ENCODE results near the gene ANAPC16.
A peak's percentile ranks its signal among the peaks of the same experiment; 100 is the strongest.
"Not testable (repeated sequence)": the region's sequence is repeated elsewhere in the genome, so short reads cannot be mapped to it uniquely, and the experiment has no call there.

ANAPC16 gene

GRCh38 chr10:72275351-72276012, 59.7 kb downstream of the ANAPC16 start:
- peak overlapping the region; percentile 88 to 97 (median 94) for H3K9ac ChIP-seq
- peak overlapping the region; percentile 84 to 100 (median 96) for H3K4me3 ChIP-seq
- peaks cover 27 to 38% (median 31%) of the 10 kb centered on the region in 11 experiments; a peak in 21 of 22 replicates for H4K20me1 ChIP-seq
- H3K4me2 ChIP-seq = peak overlapping the region; percentile 90 to 99 (median 96)
- H3K36me3 ChIP-seq = peaks cover 18 to 29% (median 24%) of the 10 kb centered on the region in 11 experiments
- H3K4me1 ChIP-seq = peaks cover 47 to 87% (median 73%) of the 10 kb centered on the region in 10 experiments
- no peaks in the 10 kb centered on the region; a peak in 1 of 22 replicates for H3K9me3 ChIP-seq (replicated peaks in 1 of 11)
- TF ChIP-seq Cebpa-rat (IDR thresholded peaks at IDR 0.05) = no peak
- no peaks in the 10 kb centered on the region for H3K27me3 ChIP-seq
- peak overlapping the region; percentile 76 to 92 (median 89) for H3K27ac ChIP-seq

GRCh38 chr10:72276013-72276387, 60.2 kb downstream of the ANAPC16 start:
- Histone ChIP-seq H3K27ac (peak overlapping the region; percentile 76 to 92 (median 89); a peak in 18 of 22 replicates), H3K4me3 (peak overlapping the region; percentile 84 to 100 (median 96)), H3K4me1 (peaks cover 43 to 87% (median 72%) of the 10 kb centered on the region in 10 experiments), H3K4me2 (peak overlapping the region; percentile 90 to 99 (median 96)), H3K36me3 (peaks cover 18 to 29% (median 24%) of the 10 kb centered on the region in 11 experiments), H3K9me3 (replicated peaks in 1 of 11) (no peaks in the 10 kb centered on the region; a peak in 1 of 22 replicates), H3K27me3 (no peaks in the 10 kb centered on the region), H4K20me1 (peaks cover 27 to 38% (median 31%) of the 10 kb centered on the region in 11 experiments; a peak in 21 of 22 replicates), H3K9ac (peak overlapping the region; percentile 88 to 97 (median 94))
- no peak for TF ChIP-seq Cebpa-rat (IDR thresholded peaks at IDR 0.05)

GRCh38 chr10:72276421-72277339, 60.9 kb downstream of the ANAPC16 start:
- peak overlapping the region; percentile 90 to 99 (median 96) for H3K4me2 ChIP-seq
- no peaks in the 10 kb centered on the region for H3K27me3 ChIP-seq
- TF ChIP-seq Cebpa-rat (IDR thresholded peaks at IDR 0.05) = no peak
- peaks cover 36 to 87% (median 66%) of the 10 kb centered on the region in 10 experiments for H3K4me1 ChIP-seq
- no peaks in the 10 kb centered on the region; a peak in 1 of 22 replicates for H3K9me3 ChIP-seq (replicated peaks in 1 of 11)
- peak overlapping the region; percentile 84 to 100 (median 96) for H3K4me3 ChIP-seq
- H3K36me3 ChIP-seq = peaks cover 18 to 29% (median 24%) of the 10 kb centered on the region in 11 experiments
- H4K20me1 ChIP-seq = peaks cover 27 to 38% (median 31%) of the 10 kb centered on the region in 11 experiments; a peak in 21 of 22 replicates
- peak overlapping the region; percentile 88 to 97 (median 94) for H3K9ac ChIP-seq
- peak overlapping the region; percentile 76 to 92 (median 89); a peak in 18 of 22 replicates for H3K27ac ChIP-seq

- peak overlapping the region in 2 of 10 experiments; percentile 93 to 100; a peak in 2 of 20 replicates for H3K4me3 ChIP-seq
- peaks cover 27 to 38% (median 31%) of the 10 kb centered on the region in 11 experiments; a peak in 21 of 22 replicates for H4K20me1 ChIP-seq
- peaks cover 34 to 85% (median 65%) of the 10 kb centered on the region in 10 experiments for H3K4me1 ChIP-seq
- no peak for TF ChIP-seq Cebpa-rat (IDR thresholded peaks at IDR 0.05)
- H3K9me3 ChIP-seq (replicated peaks in 1 of 11) = no peaks in the 10 kb centered on the region; a peak in 1 of 22 replicates
- H3K36me3 ChIP-seq = peaks cover 18 to 29% (median 24%) of the 10 kb centered on the region in 11 experiments
- peak overlapping the region in 4 of 11 experiments; percentile 4 to 95 (median 90); a peak in 4 of 22 replicates for H3K9ac ChIP-seq
- H3K4me2 ChIP-seq = peak overlapping the region; percentile 90 to 99 (median 96); a peak in 21 of 22 replicates
- no peaks in the 10 kb centered on the region for H3K27me3 ChIP-seq
- peak overlapping the region in 9 of 11 experiments; percentile 16 to 92 (median 41); a peak in 14 of 22 replicates for H3K27ac ChIP-seq
Observed at GRCh38 chr10:72277340-72277995, 61.7 kb downstream of the ANAPC16 start.

- H3K36me3 ChIP-seq = peaks cover 18 to 29% (median 24%) of the 10 kb centered on the region in 11 experiments
- peak overlapping the region in 9 of 11 experiments; percentile 6 to 99 (median 96); a peak in 10 of 22 replicates for H3K4me2 ChIP-seq
- no peak overlapping the region for H3K4me3 ChIP-seq
- H3K27me3 ChIP-seq = no peaks in the 10 kb centered on the region
- H3K9ac ChIP-seq = 0 out of 22 replicates have a peak overlapping the region, but pooled peaks of 1 of the 11 experiments have one; percentile 4
- H3K27ac ChIP-seq = peak overlapping the region in 8 of 11 experiments; percentile 19 to 92 (median 46); a peak in 12 of 22 replicates
- peaks cover 27 to 38% (median 31%) of the 10 kb centered on the region in 11 experiments; a peak in 21 of 22 replicates for H4K20me1 ChIP-seq
- peaks cover 37 to 85% (median 68%) of the 10 kb centered on the region in 10 experiments for H3K4me1 ChIP-seq
- no peaks in the 10 kb centered on the region; a peak in 1 of 22 replicates for H3K9me3 ChIP-seq (replicated peaks in 1 of 11)
- TF ChIP-seq Cebpa-rat (IDR thresholded peaks at IDR 0.05) = no peak
Observed at GRCh38 chr10:72277996-72278667, 62.3 kb downstream of the ANAPC16 start.

GRCh38 chr10:72278668-72279393, 63.0 kb downstream of the ANAPC16 start:
- peak overlapping the region in 9 of 11 experiments; percentile 3 to 97 (median 32); a peak in 7 of 22 replicates for H3K4me2 ChIP-seq
- peak overlapping the region in 4 of 11 experiments; percentile 19 to 92 (median 68); a peak in 4 of 22 replicates for H3K27ac ChIP-seq

GRCh38 chr10:72279587-72279986, 63.8 kb downstream of the ANAPC16 start:
- Histone ChIP-seq H3K4me2 (peak overlapping the region in 9 of 11 experiments; percentile 64 to 83 (median 77); a peak in 16 of 22 replicates), H4K20me1 (peaks cover 20 to 31% (median 23%) of the 10 kb centered on the region in 11 experiments; a peak in 21 of 22 replicates), H3K4me1 (peaks cover 38 to 83% (median 70%) of the 10 kb centered on the region in 10 experiments), H3K36me3 (peaks cover 16 to 23% (median 21%) of the 10 kb centered on the region in 11 experiments)
- not testable (repeated sequence) for H3K27ac ChIP-seq; H3K9me3 ChIP-seq (replicated peaks in 1 of 11); H3K4me3 ChIP-seq; H3K9ac ChIP-seq; H3K27me3 ChIP-seq

More at GRCh38 chr10:72278668-72279393, 63.0 kb downstream of the ANAPC16 start:
- Histone ChIP-seq H4K20me1 (peaks cover 27 to 38% (median 31%) of the 10 kb centered on the region in 11 experiments; a peak in 21 of 22 replicates), H3K4me1 (peaks cover 37 to 83% (median 69%) of the 10 kb centered on the region in 10 experiments), H3K9ac (no peak overlapping the region), H3K4me3 (no peak overlapping the region), H3K9me3 (replicated peaks in 1 of 11) (no peaks in the 10 kb centered on the region; a peak in 1 of 22 replicates), H3K36me3 (peaks cover 18 to 29% (median 24%) of the 10 kb centered on the region in 11 experiments), H3K27me3 (no peaks in the 10 kb centered on the region)
- no peak for TF ChIP-seq Cebpa-rat (IDR thresholded peaks at IDR 0.05)
